HepG2 (cell line): ENCODE measurements around the gene NAT10. TPM values are rescaled to one million over a fixed set of nuclear protein-coding genes. Genes with fewer than 3 reads are reported as not detected.

Experiments
- ARID4A ChIP-seq: sonication (generic); formaldehyde crosslinking; IDR thresholded peaks from 2 replicates; pipeline ENCODE4 v1.5.0; 2020; ENCODE audit warnings: mild to moderate bottlenecking, missing genetic modification reagents, borderline replicate concordance
- CBFB ChIP-seq: sonication (generic); formaldehyde crosslinking; IDR thresholded peaks from 2 replicates; pipeline ENCODE4 v1.4.0; 2020; ENCODE audit warnings: missing genetic modification reagents
- CEBPB ChIP-seq: IDR thresholded peaks from 2 replicates; pipeline ENCODE4 v1.6.1; 2011; ENCODE audit warnings: low read depth, low read length, improper control_type of control experiment, borderline replicate concordance
- FOXO4 ChIP-seq: sonication (generic); formaldehyde crosslinking; conservative IDR thresholded peaks from 2 replicates; pipeline ENCODE4 v1.8.1; 2023; ENCODE audit warnings: missing genetic modification reagents
- GPBP1L1 ChIP-seq: sonication (generic); formaldehyde crosslinking; IDR thresholded peaks from 2 replicates; pipeline ENCODE4 v1.5.0; 2020; ENCODE audit warnings: mild to moderate bottlenecking, missing genetic modification reagents
- ISL2 ChIP-seq: sonication (generic); formaldehyde crosslinking; IDR thresholded peaks from 2 replicates; pipeline ENCODE4 v1.5.0; 2020; ENCODE audit warnings: missing genetic modification reagents
- MXD4 ChIP-seq: IDR thresholded peaks from 2 replicates; pipeline ENCODE4 v1.6.1; 2016; ENCODE audit warnings: mild to moderate bottlenecking, missing biosample characterization, missing genetic modification reagents
- NR3C1 ChIP-seq: sonication (generic); formaldehyde crosslinking; IDR thresholded peaks from 2 replicates; pipeline ENCODE4 v1.4.0; 2020; ENCODE audit warnings: missing genetic modification reagents
- PLSCR1 ChIP-seq: sonication (generic); formaldehyde crosslinking; IDR thresholded peaks from 2 replicates; pipeline ENCODE4 v1.5.0; 2020; ENCODE audit warnings: missing genetic modification reagents, mild to moderate bottlenecking, borderline replicate concordance
- RARG ChIP-seq: sonication (generic); formaldehyde crosslinking; IDR thresholded peaks from 2 replicates; pipeline ENCODE4 v1.4.0; 2020; ENCODE audit warnings: low read depth, mild to moderate bottlenecking, missing genetic modification reagents
- RBAK ChIP-seq: sonication (generic); formaldehyde crosslinking; IDR thresholded peaks from 2 replicates; pipeline ENCODE4 v1.5.1; 2020; ENCODE audit warnings: mild to moderate bottlenecking, missing genetic modification reagents
- SP1 ChIP-seq, 2 experiments: fragments of 450-650 bp in 1 of 2; sonication (generic) in 1 of 2; formaldehyde crosslinking in 1 of 2; IDR thresholded peaks; 2 replicates each; pipeline versions ENCODE4 v1.4.0 to v1.6.1; 2016 to 2020; ENCODE audit warnings: missing genetic modification reagents in 1 of 2
- ZNF253 ChIP-seq: sonication (generic); formaldehyde crosslinking; IDR thresholded peaks from 2 replicates; pipeline ENCODE4 v1.8.0; 2022; ENCODE audit warnings: mild to moderate bottlenecking, missing genetic modification reagents, borderline replicate concordance
- ZNF260 ChIP-seq: sonication (generic); formaldehyde crosslinking; IDR thresholded peaks from 2 replicates; pipeline ENCODE4 v1.4.0; 2020; ENCODE audit warnings: missing genetic modification reagents, low read depth, mild to moderate bottlenecking, borderline replicate concordance
- ZNF468 ChIP-seq: sonication (generic); formaldehyde crosslinking; IDR thresholded peaks from 2 replicates; pipeline ENCODE4 v1.8.0; 2022; ENCODE audit warnings: mild to moderate bottlenecking, moderate library complexity, missing genetic modification reagents
- ZNF672 ChIP-seq: sonication (generic); formaldehyde crosslinking; IDR thresholded peaks from 2 replicates; pipeline ENCODE4 v1.8.1; 2022; ENCODE audit warnings: missing genetic modification reagents
- ZSCAN12 ChIP-seq: sonication (generic); formaldehyde crosslinking; IDR thresholded peaks from 2 replicates; pipeline ENCODE4 v1.9.0; 2021; ENCODE audit warnings: mild to moderate bottlenecking, missing genetic modification reagents
- polyA plus RNA-seq, 8 experiments: library from polyadenylated mRNA; depleted of rRNA in 3 of 8; stranded (reverse) in 7 of 8; unstranded in 1 of 8; fragments of >200 nt; fragmentation: Illumina TruSeq in 4 of 8; extraction: Trizol in 4 of 8; gene quantifications; 2 replicates each; pipeline versions ENCODE4 v1.2.1 to v1.2.3, GENCODE V29; 2011 to 2016; ENCODE audit warnings: low read depth in 4 of 8, missing spikeins in 1 of 8, mixed read lengths in 1 of 8; ENCODE audit not compliant: insufficient read depth in 1 of 8
- total RNA-seq, 5 experiments: library from RNA; depleted of rRNA; stranded (reverse); fragments of >200 nt; fragmentation: Illumina TruSeq; extraction: Trizol; gene quantifications; 2 replicates each; pipeline ENCODE4 v1.2.3, GENCODE V29; 2016; ENCODE audit warnings: low read depth in 1 of 5

Gene NAT10
- total and polyA plus RNA-seq, 2 of the 13 experiments (the other 11 are each of a cell fraction or from before 2014, with no cell fraction given) = 33.9 to 51.9 TPM

- no peak for TF ChIP-seq FOXO4 (CRISPR knock-in tag)
- TF ChIP-seq ISL2 (CRISPR knock-in tag) = peak; percentile 74
- TF ChIP-seq ZSCAN12 (CRISPR knock-in tag) = no peak
- TF ChIP-seq NR3C1 (CRISPR knock-in tag) = no peak
- TF ChIP-seq MXD4 (CRISPR knock-in tag) = peak; percentile 98
- TF ChIP-seq RARG (CRISPR knock-in tag) = peak; percentile 29; the same call in 1 of the 2 replicates
- no peak for TF ChIP-seq SP1 (IDR thresholded peaks at IDR 0.05)
- peak; percentile 68 for TF ChIP-seq SP1 (CRISPR knock-in tag; IDR thresholded peaks at IDR 0.05)
- peak; percentile 85 for TF ChIP-seq CBFB (CRISPR knock-in tag)
- TF ChIP-seq GPBP1L1 = no peak
- TF ChIP-seq ZNF468 (CRISPR knock-in tag) = no peak
- TF ChIP-seq RBAK (CRISPR knock-in tag) = no peak
- no peak for TF ChIP-seq ZNF260 (CRISPR knock-in tag)
- no peak; the same call in 1 of the 2 replicates for TF ChIP-seq CEBPB
- peak; percentile 100 for TF ChIP-seq ARID4A (CRISPR knock-in tag)
- TF ChIP-seq PLSCR1 = no peak
- TF ChIP-seq ZNF672 = peak; percentile 75; the same call in 1 of the 2 replicates
- no peak for TF ChIP-seq ZNF253 (CRISPR knock-in tag)
These were observed at the start of gene NAT10 (continued) for GRCh38 chr11:34105079-34105956.
